H1 (cell line): ENCODE measurements around the gene CDC42. TPM values are rescaled to one million over a fixed set of nuclear protein-coding genes. Genes with fewer than 3 reads are reported as not detected.

Source experiments
- CTCF ChIA-PET: fragments of 300-600 bp; sonication (Branson Sonifier 250); formaldehyde crosslinking; loops from one replicate; lab custom pipeline; 2021; ENCODE audit not compliant: partially characterized antibody; lab: Charles Lee
- POLR2A ChIA-PET: fragments of 300-600 bp; sonication (Branson Sonifier 250); formaldehyde crosslinking; loops from one replicate; lab custom pipeline; 2021; ENCODE audit warnings: inconsistent platforms; ENCODE audit not compliant: partially characterized antibody; lab: Charles Lee
- DNase-seq, 2 experiments: peaks; one replicate each; pipeline versions ENCODE4 v3.0.0 to v3.0.0-alpha.2; 2010 to 2022; ENCODE audit warnings: low spot score in 2 of 2, low read depth in 1 of 2, mixed read lengths in 1 of 2
- FAIRE-seq: peaks from 2 replicates; lab custom pipeline; 2011; peaks lifted over from hg19 to GRCh38; lab: Jason Lieb, UNC
- H2AFZ ChIP-seq: 2 replicates; pipeline ENCODE4 v1.8.1; 2012; ENCODE audit warnings: low read length, inconsistent platforms
- H2AK5ac ChIP-seq: 2 replicates; pipeline ENCODE4 v1.6.1; 2013; ENCODE audit warnings: low read depth, low read length
- H2BK120ac ChIP-seq: replicated peaks from 2 replicates; pipeline ENCODE3; 2013; ENCODE audit warnings: low read depth, low read length, inconsistent platforms
- H2BK12ac ChIP-seq: 2 replicates; pipeline ENCODE4 v1.6.1; 2013; ENCODE audit warnings: low read depth, low read length
- H2BK15ac ChIP-seq: 2 replicates; pipeline ENCODE4 v1.6.1; 2013; ENCODE audit warnings: low read length
- H2BK20ac ChIP-seq: 2 replicates; pipeline ENCODE4 v1.6.1; 2013; ENCODE audit warnings: low read length
- H2BK5ac ChIP-seq: 2 replicates; pipeline ENCODE4 v1.6.1; 2013; ENCODE audit warnings: low read depth, low read length
- H3K14ac ChIP-seq: 2 replicates; pipeline ENCODE4 v1.6.1; 2013; ENCODE audit warnings: inconsistent platforms; ENCODE audit not compliant: insufficient read length
- H3K18ac ChIP-seq: 2 replicates; pipeline ENCODE4 v1.6.1; 2013; ENCODE audit warnings: low read length; ENCODE audit errors: extremely low read depth
- H3K23ac ChIP-seq: 2 replicates; pipeline ENCODE4 v1.6.1; 2013; ENCODE audit warnings: inconsistent platforms; ENCODE audit not compliant: insufficient read length
- H3K23me2 ChIP-seq: 2 replicates; pipeline ENCODE4 v1.6.1; 2013; ENCODE audit warnings: low read depth, low read length
- H3K27ac ChIP-seq: 2 replicates; pipeline ENCODE4 v1.6.1; 2011; ENCODE audit warnings: low read depth, low read length, inconsistent platforms
- H3K27me3 ChIP-seq, 4 experiments: replicated peaks in 1 of 4; 1 replicate in 1 of 4; 2 replicates in 3 of 4; pipeline versions ENCODE4 v1.6.1 to v1.8.1; 2011 to 2013; ENCODE audit warnings: low read length in 3 of 4, mild to moderate bottlenecking in 3 of 4, inconsistent platforms in 2 of 4, mixed read lengths in 2 of 4, moderate library complexity in 1 of 4; ENCODE audit not compliant: control insufficient read depth in 3 of 4, insufficient read depth in 3 of 4; ENCODE audit errors: extremely low read depth in 1 of 4
- H3K36me3 ChIP-seq, 4 experiments: 2 replicates each; pipeline versions ENCODE4 v1.6.1 to v1.8.1; 2011 to 2013; ENCODE audit warnings: mild to moderate bottlenecking in 4 of 4, low read length in 3 of 4, moderate library complexity in 2 of 4, control low read depth in 1 of 4, inconsistent platforms in 1 of 4; ENCODE audit not compliant: insufficient read depth in 4 of 4, control insufficient read depth in 2 of 4
- H3K4ac ChIP-seq: replicated peaks from 2 replicates; pipeline ENCODE3; 2013; ENCODE audit warnings: low read length, low read depth, mixed read lengths, inconsistent platforms; ENCODE audit not compliant: insufficient read length
- H3K4me1 ChIP-seq, 4 experiments: replicated peaks in 1 of 4; 1 replicate in 1 of 4; 2 replicates in 3 of 4; pipeline versions ENCODE4 v1.6.1 to v1.8.1; 2011 to 2013; ENCODE audit warnings: low read length in 3 of 4, inconsistent platforms in 2 of 4, mixed read lengths in 1 of 4; ENCODE audit not compliant: insufficient read depth in 4 of 4, control insufficient read depth in 3 of 4
- H3K4me2 ChIP-seq, 2 experiments: 2 replicates each; pipeline versions ENCODE4 v1.6.1 to v1.8.1; 2011 to 2013; ENCODE audit warnings: low read depth in 2 of 2, low read length in 2 of 2, control low read depth in 1 of 2, inconsistent platforms in 1 of 2, mild to moderate bottlenecking in 1 of 2; ENCODE audit not compliant: insufficient read depth in 1 of 2
- H3K4me3 ChIP-seq, 4 experiments: fragments of 200-600, 300-600 bp in 1 of 4; sonication (generic), shearing (Covaris generic), sonication (Bioruptor Twin) in 1 of 4; 2 replicates each; pipeline versions ENCODE4 v1.5.1 to v1.8.1; 2011 to 2016; ENCODE audit warnings: low read length in 4 of 4, low read depth in 3 of 4, control low read depth in 2 of 4, inconsistent platforms in 2 of 4, mild to moderate bottlenecking in 2 of 4, mixed read lengths in 1 of 4, moderate library complexity in 1 of 4; ENCODE audit not compliant: insufficient read depth in 2 of 4; ENCODE audit errors: extremely low read depth in 1 of 4
- H3K56ac ChIP-seq: replicated peaks from 2 replicates; pipeline ENCODE3; 2013; ENCODE audit warnings: low read depth, mild to moderate bottlenecking, mixed read lengths, low read length, inconsistent platforms; ENCODE audit not compliant: insufficient read length
- H3K79me1 ChIP-seq: 2 replicates; pipeline ENCODE4 v1.6.1; 2013; ENCODE audit warnings: low read depth, low read length, control low read depth
- H3K79me2 ChIP-seq, 2 experiments: 2 replicates each; pipeline versions ENCODE4 v1.6.1 to v1.8.1; 2012 to 2013; ENCODE audit warnings: low read length in 2 of 2, mild to moderate bottlenecking in 2 of 2, inconsistent platforms in 1 of 2; ENCODE audit not compliant: insufficient read depth in 2 of 2, control insufficient read depth in 1 of 2
- H3K9ac ChIP-seq, 4 experiments: replicated peaks in 1 of 4; 1 replicate in 1 of 4; 2 replicates in 3 of 4; pipeline versions ENCODE4 v1.6.1 to v1.8.1; 2011 to 2013; ENCODE audit warnings: low read depth in 3 of 4, low read length in 3 of 4, control low read depth in 2 of 4, mild to moderate bottlenecking in 2 of 4, moderate library complexity in 2 of 4, inconsistent platforms in 1 of 4; ENCODE audit errors: extremely low read depth in 1 of 4
- H3K9me3 ChIP-seq, 2 experiments: 2 replicates each; pipeline versions ENCODE4 v1.6.1 to v1.8.1; 2012 to 2013; ENCODE audit warnings: mild to moderate bottlenecking in 2 of 2, moderate library complexity in 2 of 2, control low read depth in 1 of 2, inconsistent platforms in 1 of 2, low read depth in 1 of 2, low read length in 1 of 2, mixed read lengths in 1 of 2; ENCODE audit not compliant: insufficient read depth in 2 of 2
- H4K20me1 ChIP-seq, 2 experiments: replicated peaks in 1 of 2; 2 replicates each; pipeline versions ENCODE3 to v1.8.1; 2011 to 2013; ENCODE audit warnings: inconsistent platforms in 2 of 2, low read length in 2 of 2, mild to moderate bottlenecking in 1 of 2; ENCODE audit not compliant: insufficient read depth in 2 of 2, control insufficient read depth in 1 of 2
- H4K5ac ChIP-seq: 2 replicates; pipeline ENCODE4 v1.6.1; 2013; ENCODE audit warnings: low read length, low read depth, mixed read lengths, inconsistent platforms; ENCODE audit not compliant: insufficient read length
- H4K8ac ChIP-seq: 2 replicates; pipeline ENCODE4 v1.8.0; 2013; ENCODE audit warnings: mild to moderate bottlenecking, moderate library complexity, low read length, inconsistent platforms; ENCODE audit not compliant: insufficient read depth; ENCODE audit errors: extremely low read depth
- H4K91ac ChIP-seq: replicated peaks from 2 replicates; pipeline ENCODE3; 2013; ENCODE audit warnings: low read length, mixed read lengths, inconsistent platforms; ENCODE audit not compliant: insufficient read length
- CBX5 ChIP-seq: fragments of 300-800, 300-1000 bp; sonication (generic); IDR thresholded peaks from 2 replicates; pipeline ENCODE4 v1.7.1; 2016; ENCODE audit warnings: antibody characterized with exemption, low read length, low read depth
- CEBPB ChIP-seq: IDR thresholded peaks from 2 replicates; pipeline ENCODE4 v1.6.1; 2012; ENCODE audit warnings: low read depth, low read length
- HDAC2 ChIP-seq, 2 experiments: fragments of 300-600 bp in 1 of 2; sonication (generic) in 1 of 2; IDR thresholded peaks; 2 replicates each; pipeline ENCODE4 v1.6.1; 2011 to 2012; ENCODE audit warnings: low read depth in 2 of 2, low read length in 2 of 2, mild to moderate bottlenecking in 2 of 2, moderate library complexity in 2 of 2, borderline replicate concordance in 1 of 2, inconsistent platforms in 1 of 2
- KDM4A ChIP-seq: IDR thresholded peaks from one replicate; pipeline ENCODE4 v1.7.1; 2012; ENCODE audit warnings: low read depth, mild to moderate bottlenecking, moderate library complexity, low read length, inconsistent platforms; ENCODE audit not compliant: severe bottlenecking
- RNF2 ChIP-seq: fragments of 200-900, 300-1000 bp; sonication (generic); IDR thresholded peaks from 2 replicates; pipeline ENCODE4 v1.7.1; 2016; ENCODE audit warnings: borderline replicate concordance, low read depth, mild to moderate bottlenecking, antibody characterized with exemption, low read length; ENCODE audit not compliant: poor library complexity, severe bottlenecking; ENCODE audit errors: missing control alignments
- SUZ12 ChIP-seq: fragments of 200-600 bp; sonication (generic); IDR thresholded peaks from 2 replicates; pipeline ENCODE4 v1.6.1; 2012; ENCODE audit warnings: mild to moderate bottlenecking, inconsistent platforms, low read length, moderate library complexity, mixed read lengths
- TAF1 ChIP-seq: IDR thresholded peaks from 2 replicates; pipeline ENCODE4 v1.6.1; 2011; ENCODE audit warnings: mild to moderate bottlenecking, low read depth, low read length
- TBP ChIP-seq: IDR thresholded peaks from 2 replicates; pipeline ENCODE4 v1.6.1; 2011; ENCODE audit warnings: low read depth, low read length, improper control_type of control experiment
- ZNF274 ChIP-seq: IDR thresholded peaks from 2 replicates; pipeline ENCODE4 v1.7.0; 2012; ENCODE audit warnings: low read length, borderline replicate concordance; ENCODE audit errors: extremely low read depth
- WGBS, 2 experiments: shearing (Covaris generic) in 1 of 2; methylation state at CpG; one replicate each; pipeline versions ENCODE4 v1.1.6 to v1.1.7; 2013 to 2015; ENCODE audit warnings: low lambda C conversion rate in 2 of 2, mixed read lengths in 2 of 2, inconsistent platforms in 1 of 2, low coverage in 1 of 2, missing lambda C conversion rate in 1 of 2; ENCODE audit not compliant: insufficient replicate concordance in 2 of 2, insufficient coverage in 1 of 2, insufficient read length in 1 of 2; ENCODE audit errors: extremely low coverage in 1 of 2, missing lambda C conversion rate in 1 of 2; 5-methylcytosine and 5-hydroxymethylcytosine counted together
- polyA plus RNA-seq, 7 experiments: library from polyadenylated mRNA; depleted of rRNA in 3 of 7; stranded (reverse) in 5 of 7; unstranded in 2 of 7; fragments of >200 nt in 5 of 7; fragments of 200-250 nt in 2 of 7; gene quantifications; 1 replicate in 5 of 7; 2 replicates in 1 of 7; 4 replicates in 1 of 7; pipeline versions ENCODE4 v1.2.1 to v1.2.3, GENCODE V29; 2011 to 2013; ENCODE audit warnings: missing spikeins in 2 of 7, mixed read lengths in 2 of 7
- total RNA-seq: library from RNA; stranded (reverse); fragmentation: NEBNext Ultra II Directional; extraction: Animal tissue kit (Norgen Biotek cat#: 25700); gene quantifications from 2 replicates; pipeline ENCODE4 v1.2.1, GENCODE V29; 2021
- TF ChIP-seq, protein P1 (sequence below): IDR thresholded peaks from 2 replicates; pipeline ENCODE4 v1.6.1; 2011; ENCODE audit warnings: low read length, improper control_type of control experiment
- TF ChIP-seq, protein P2 (sequence below): IDR thresholded peaks from 2 replicates; pipeline ENCODE4 v1.6.1; 2012; ENCODE audit warnings: inconsistent platforms

CDC42 gene
- total and polyA plus RNA-seq, 2 of the 8 experiments (the other 6 are each of a cell fraction or from before 2014, with no cell fraction given): 110 to 179 TPM

DNA sequence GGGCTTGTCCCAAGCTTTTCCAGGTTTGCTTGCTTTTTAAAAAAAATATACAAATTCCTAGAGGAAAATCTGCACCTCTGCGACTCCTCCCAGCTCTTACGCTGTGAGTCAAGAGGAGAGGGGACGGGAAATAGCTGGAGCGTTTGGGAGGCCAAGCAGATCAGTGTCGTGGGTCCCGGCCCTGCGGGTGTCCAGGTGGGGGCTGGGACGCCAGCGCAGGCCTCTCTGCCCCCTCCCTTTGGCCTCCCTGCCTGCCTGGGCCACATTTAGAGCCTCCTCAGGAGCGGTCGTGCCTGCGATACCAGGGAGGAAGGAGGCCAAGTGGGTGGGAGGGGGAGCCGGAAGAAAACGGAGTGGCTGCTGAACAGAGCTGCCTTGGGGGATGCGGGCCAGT, 81.4 kb downstream of the CDC42 start:
- H3K14ac ChIP-seq: no peak overlapping the region
- H3K4me3 ChIP-seq: no peak overlapping the region
- H4K8ac ChIP-seq: peak overlapping the region; percentile 65; the same call in 1 of the 2 replicates
- no peaks in the 10 kb centered on the region for H3K79me2 ChIP-seq
- FAIRE-seq: no peak
- H3K9me3 ChIP-seq: no peaks in the 10 kb centered on the region
- H2AK5ac ChIP-seq: no peak overlapping the region
- DNase-seq: no peak
- no peak overlapping the region for H2BK5ac ChIP-seq
- H4K91ac ChIP-seq: no peak overlapping the region
- H3K4ac ChIP-seq: no peak overlapping the region
- no peak overlapping the region for H2BK120ac ChIP-seq
- H3K27ac ChIP-seq: no peak overlapping the region
- H3K9ac ChIP-seq: no peak overlapping the region
- ChIA-PET POLR2A (no interaction called here), CTCF (interaction anchor here (0.5 to 13.1 kb wide), 16 partner anchors 7 to 287 kb away, joined by 3 to 149 read pairs (median 7); partner anchors contain the start of gene WNT4)
- H3K23me2 ChIP-seq: no peaks in the 10 kb centered on the region
- H3K36me3 ChIP-seq: no peaks in the 10 kb centered on the region; a peak in 1 of 8 replicates
- H4K5ac ChIP-seq: peak overlapping the region; percentile 58
- no peak overlapping the region for H3K56ac ChIP-seq
- no peaks in the 10 kb centered on the region for H3K79me1 ChIP-seq
- H4K20me1 ChIP-seq: peaks cover 0 to 2% of the 10 kb centered on the region in 2 experiments
- peak overlapping the region; percentile 8 to 41; a peak in 2 of 4 replicates for H3K4me2 ChIP-seq
- H3K27me3 ChIP-seq: 0 out of 7 replicates have a peak, but pooled peaks cover 0 to 2% (median 0%) of the 10 kb centered on the region in 4 experiments
- H2BK15ac ChIP-seq: peak overlapping the region; percentile 72; the same call in 1 of the 2 replicates
- H2BK12ac ChIP-seq: no peak overlapping the region
- no peak overlapping the region for H3K23ac ChIP-seq
- H3K4me1 ChIP-seq: peaks cover 4 to 34% (median 23%) of the 10 kb centered on the region in 4 experiments
- H2AFZ ChIP-seq: no peak overlapping the region
- WGBS, 2 experiments: 45% methylated on average over 13 of the region's 15 CpGs; no CpG with 5 or more reads in 1 of the 2 experiments
- H2BK20ac ChIP-seq: no peak overlapping the region
- H3K18ac ChIP-seq: no peak overlapping the region
- TF ChIP-seq SUZ12 (no peak), KDM4A (no peak), RNF2 (no peak), ZNF274 (no peak), CEBPB (no peak), CBX5 (no peak), TAF1 (no peak), HDAC2 (IDR thresholded peaks at IDR 0.05; ENCODE audit: borderline replicate concordance in 1 of 2, low read depth in 2 of 2, low read length in 2 of 2) (no peak), TBP (no peak)
- TF ChIP-seq, protein P1, sequence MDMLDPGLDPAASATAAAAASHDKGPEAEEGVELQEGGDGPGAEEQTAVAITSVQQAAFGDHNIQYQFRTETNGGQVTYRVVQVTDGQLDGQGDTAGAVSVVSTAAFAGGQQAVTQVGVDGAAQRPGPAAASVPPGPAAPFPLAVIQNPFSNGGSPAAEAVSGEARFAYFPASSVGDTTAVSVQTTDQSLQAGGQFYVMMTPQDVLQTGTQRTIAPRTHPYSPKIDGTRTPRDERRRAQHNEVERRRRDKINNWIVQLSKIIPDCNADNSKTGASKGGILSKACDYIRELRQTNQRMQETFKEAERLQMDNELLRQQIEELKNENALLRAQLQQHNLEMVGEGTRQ: no peak
- TF ChIP-seq, protein P2, sequence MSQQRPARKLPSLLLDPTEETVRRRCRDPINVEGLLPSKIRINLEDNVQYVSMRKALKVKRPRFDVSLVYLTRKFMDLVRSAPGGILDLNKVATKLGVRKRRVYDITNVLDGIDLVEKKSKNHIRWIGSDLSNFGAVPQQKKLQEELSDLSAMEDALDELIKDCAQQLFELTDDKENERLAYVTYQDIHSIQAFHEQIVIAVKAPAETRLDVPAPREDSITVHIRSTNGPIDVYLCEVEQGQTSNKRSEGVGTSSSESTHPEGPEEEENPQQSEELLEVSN: no peak
